Measurements from ENCODE around the gene UBE2J1. TPM values are rescaled to one million over a fixed set of nuclear protein-coding genes. Genes with fewer than 3 reads are reported as not detected.
A peak's percentile ranks its signal among the peaks of the same experiment; 100 is the strongest.

The UBE2J1 gene
- total RNA-seq, 4 donors from 2014 or later: 25.3 to 30.4 (median 26.7) TPM

DNA sequence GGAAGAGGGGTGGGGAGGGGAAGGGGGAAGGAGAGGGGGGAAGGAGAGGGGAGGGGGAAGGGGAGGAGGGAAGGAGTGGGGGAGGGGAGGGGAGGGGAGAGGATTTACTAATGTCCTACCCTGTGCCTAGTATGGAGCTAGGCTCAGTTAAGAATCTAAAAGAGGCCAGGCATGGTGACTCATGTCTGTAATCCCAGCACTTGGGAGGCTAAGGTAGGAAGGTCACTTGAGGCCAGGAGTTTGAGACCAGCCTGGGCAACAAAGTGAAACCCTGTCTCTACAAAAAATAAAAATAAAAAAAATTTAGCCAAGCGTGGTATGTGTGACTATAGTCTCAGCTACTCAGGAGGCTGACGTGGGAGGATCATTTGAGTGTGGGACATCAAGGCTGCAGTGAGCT lies 13.0 kb downstream of the UBE2J1 start:
- H3K4me1 ChIP-seq: peaks cover 0 to 1% (median 0%) of the 10 kb centered on the region in 4 donors
- no peaks in the 10 kb centered on the region for H3K9me3 ChIP-seq
- no peak overlapping the region for H3K4me3 ChIP-seq
- H3K27me3 ChIP-seq: no peaks in the 10 kb centered on the region
- 86 to 90% methylated on average over 2 of the region's 2 CpGs for WGBS, 2 donors
- TF ChIP-seq EP300 (IDR thresholded peaks at IDR 0.05) (no peak), POLR2A (IDR thresholded peaks at IDR 0.05) (no peak)
- TF ChIP-seq, protein P1, sequence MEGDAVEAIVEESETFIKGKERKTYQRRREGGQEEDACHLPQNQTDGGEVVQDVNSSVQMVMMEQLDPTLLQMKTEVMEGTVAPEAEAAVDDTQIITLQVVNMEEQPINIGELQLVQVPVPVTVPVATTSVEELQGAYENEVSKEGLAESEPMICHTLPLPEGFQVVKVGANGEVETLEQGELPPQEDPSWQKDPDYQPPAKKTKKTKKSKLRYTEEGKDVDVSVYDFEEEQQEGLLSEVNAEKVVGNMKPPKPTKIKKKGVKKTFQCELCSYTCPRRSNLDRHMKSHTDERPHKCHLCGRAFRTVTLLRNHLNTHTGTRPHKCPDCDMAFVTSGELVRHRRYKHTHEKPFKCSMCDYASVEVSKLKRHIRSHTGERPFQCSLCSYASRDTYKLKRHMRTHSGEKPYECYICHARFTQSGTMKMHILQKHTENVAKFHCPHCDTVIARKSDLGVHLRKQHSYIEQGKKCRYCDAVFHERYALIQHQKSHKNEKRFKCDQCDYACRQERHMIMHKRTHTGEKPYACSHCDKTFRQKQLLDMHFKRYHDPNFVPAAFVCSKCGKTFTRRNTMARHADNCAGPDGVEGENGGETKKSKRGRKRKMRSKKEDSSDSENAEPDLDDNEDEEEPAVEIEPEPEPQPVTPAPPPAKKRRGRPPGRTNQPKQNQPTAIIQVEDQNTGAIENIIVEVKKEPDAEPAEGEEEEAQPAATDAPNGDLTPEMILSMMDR (IDR thresholded peaks at IDR 0.05): no peak
- DNase-seq (ENCODE audit: low spot score in 2 of 2): no peak
- peaks cover 0 to 70% (median 13%) of the 10 kb centered on the region in 3 donors for H3K36me3 ChIP-seq
- no peak overlapping the region for H3K27ac ChIP-seq

DNA sequence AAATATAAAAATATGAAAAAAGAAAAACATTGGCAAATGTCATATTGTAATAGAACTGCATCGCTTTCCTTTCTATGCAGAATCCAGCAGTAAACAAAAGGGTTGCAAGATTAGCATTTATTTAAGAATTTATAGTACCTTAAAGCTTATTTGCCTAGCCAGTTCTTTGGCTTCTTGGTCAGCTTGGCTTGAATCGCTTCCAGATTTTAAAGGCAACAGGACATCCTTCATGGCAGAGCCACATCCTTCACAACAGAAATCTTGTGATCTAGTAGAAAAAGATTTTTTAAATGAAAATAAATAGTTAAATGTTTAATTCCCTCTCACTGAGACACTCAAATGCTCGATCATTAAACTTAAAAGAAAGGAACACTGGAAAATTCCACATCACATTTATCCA lies 17.4 kb downstream of the UBE2J1 start:
- H3K4me1 ChIP-seq: no peaks in the 10 kb centered on the region
- no peaks in the 10 kb centered on the region for H3K27me3 ChIP-seq
- TF ChIP-seq POLR2A (IDR thresholded peaks at IDR 0.05) (no peak), EP300 (IDR thresholded peaks at IDR 0.05) (no peak)
- H3K4me3 ChIP-seq: no peak overlapping the region
- peaks cover 0 to 74% (median 0%) of the 10 kb centered on the region in 3 donors for H3K36me3 ChIP-seq
- DNase-seq (ENCODE audit: low spot score in 2 of 2): no peak
- no peaks in the 10 kb centered on the region for H3K9me3 ChIP-seq
- no peak overlapping the region for H3K27ac ChIP-seq
- WGBS, 2 donors: 75 to 76% methylated on average over 3 of the region's 3 CpGs

DNA sequence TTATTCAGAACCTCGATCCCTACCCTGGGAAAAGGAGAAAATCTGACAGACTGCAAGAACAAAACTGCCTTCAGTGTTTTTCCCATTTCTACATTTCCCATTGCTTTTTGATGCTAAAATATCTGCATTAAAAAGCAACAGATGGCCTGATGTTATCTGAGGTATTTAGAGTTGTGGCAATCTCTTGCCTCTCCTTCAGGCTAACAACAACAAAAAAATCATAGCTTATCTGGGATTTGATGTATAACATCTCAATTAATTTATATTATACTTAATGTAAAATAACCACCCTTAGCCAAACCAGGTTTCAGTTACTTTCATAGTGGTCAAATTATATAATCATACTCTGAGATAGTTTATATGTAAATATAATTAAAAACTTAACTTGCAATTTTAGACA lies 21.6 kb downstream of the UBE2J1 start:
- no peak for DNase-seq (ENCODE audit: low spot score in 2 of 2)
- no peaks in the 10 kb centered on the region for H3K4me1 ChIP-seq
- 95 to 100% methylated on average over 1 of the region's 1 CpG for WGBS, 2 donors
- no peak overlapping the region for H3K4me3 ChIP-seq
- H3K27ac ChIP-seq: no peak overlapping the region
- TF ChIP-seq, protein P1 (IDR thresholded peaks at IDR 0.05): no peak
- TF ChIP-seq POLR2A (IDR thresholded peaks at IDR 0.05): no peak
- no peak for TF ChIP-seq EP300 (IDR thresholded peaks at IDR 0.05)
- no peaks in the 10 kb centered on the region for H3K27me3 ChIP-seq
- peaks cover 0 to 70% (median 5%) of the 10 kb centered on the region in 3 donors for H3K36me3 ChIP-seq
- no peaks in the 10 kb centered on the region for H3K9me3 ChIP-seq

DNA sequence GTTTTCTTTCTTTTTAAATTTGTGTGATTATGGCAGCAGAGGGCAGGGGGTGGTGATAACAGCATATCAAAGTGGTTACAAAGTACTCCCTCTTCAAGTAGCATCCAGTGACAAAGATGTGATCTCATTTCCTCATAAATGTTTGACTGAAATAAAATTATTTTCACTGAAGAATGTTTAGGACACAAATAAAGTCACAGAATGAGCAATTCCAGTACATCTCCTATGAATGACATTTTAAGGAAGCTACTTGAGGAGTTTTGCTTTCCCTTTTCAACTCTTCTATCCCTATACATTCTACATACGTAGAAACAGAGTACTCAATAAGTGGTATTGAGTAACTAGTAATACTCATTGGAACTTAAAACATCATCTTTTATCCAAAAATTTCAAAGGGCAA lies 23.5 kb downstream of the UBE2J1 start:
- no peak overlapping the region for H3K27ac ChIP-seq
- peaks cover 0 to 55% (median 5%) of the 10 kb centered on the region in 3 donors for H3K36me3 ChIP-seq
- DNase-seq (ENCODE audit: low spot score in 2 of 2): no peak
- peaks cover 0 to 4% (median 0%) of the 10 kb centered on the region in 4 donors for H3K4me1 ChIP-seq
- H3K9me3 ChIP-seq: no peaks in the 10 kb centered on the region
- no peaks in the 10 kb centered on the region for H3K27me3 ChIP-seq
- WGBS, 2 donors: 82 to 98% methylated on average over 1 of the region's 1 CpG
- no peak overlapping the region for H3K4me3 ChIP-seq
- TF ChIP-seq, protein P1 (IDR thresholded peaks at IDR 0.05): no peak
- TF ChIP-seq POLR2A (IDR thresholded peaks at IDR 0.05): no peak

DNA sequence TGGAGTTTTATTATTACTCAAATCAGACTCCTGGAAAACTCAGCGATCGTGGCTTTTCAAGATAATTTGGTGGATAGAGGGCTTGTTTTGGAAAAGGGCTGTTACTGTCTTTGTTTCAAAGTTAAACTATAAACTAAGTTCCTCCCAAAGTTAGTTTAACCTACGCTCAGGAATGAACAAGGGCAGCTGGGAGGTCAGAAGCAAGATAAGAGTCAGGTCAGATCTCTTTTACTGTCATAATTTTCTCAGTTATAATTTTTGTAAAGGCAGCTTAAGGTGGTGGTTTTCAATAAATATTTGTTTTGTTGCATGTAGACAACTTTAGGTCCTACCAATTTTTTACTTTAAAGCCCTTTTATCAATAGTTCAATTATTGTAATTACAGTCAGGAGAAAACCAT lies 28.2 kb downstream of the UBE2J1 start:
- Histone ChIP-seq H3K27ac (peak overlapping the region in 1 of 4 donors; percentile 11), H3K4me1 (peaks cover 0 to 8% (median 0%) of the 10 kb centered on the region in 4 donors), H3K27me3 (no peaks in the 10 kb centered on the region), H3K4me3 (no peak overlapping the region), H3K9me3 (peaks cover 0 to 4% (median 0%) of the 10 kb centered on the region in 4 donors), H3K36me3 (peaks cover 0 to 52% (median 0%) of the 10 kb centered on the region in 3 donors)
- WGBS, 2 donors: 48 to 67% methylated on average over 3 of the region's 3 CpGs
- DNase-seq (ENCODE audit: low spot score in 2 of 2): no peak
- no peak for TF ChIP-seq POLR2A (IDR thresholded peaks at IDR 0.05)
- no peak for TF ChIP-seq EP300 (IDR thresholded peaks at IDR 0.05)
- TF ChIP-seq, protein P1 (IDR thresholded peaks at IDR 0.05): no peak

Measured in tibial nerve (tissue), 4 donors.